ENCODE measurements around the gene FMN1. TPM values are rescaled to one million over a fixed set of nuclear protein-coding genes. Genes with fewer than 3 reads are reported as not detected.

The FMN1 gene
- total RNA-seq, 1 experiment from 2014 or later = 2.4 TPM

GRCh38 chr15:32787949-32788348 is 406.6 kb downstream of the FMN1 start:
- no peak overlapping the region for H3K4me2 ChIP-seq (ENCODE audit: low read length)
- H3F3A ChIP-seq (ENCODE audit: low read length, unreplicated experiment) = no peaks in the 10 kb centered on the region
- no peaks in the 10 kb centered on the region for H3K9me3 ChIP-seq (ENCODE audit: low read length)
- no TSS peak for BruUV-seq (replicated peaks)
- H3K4me3 ChIP-seq (ENCODE audit: low read length) = no peak overlapping the region
- H3K27me3 ChIP-seq (ENCODE audit: low read length) = no peaks in the 10 kb centered on the region
- no peaks in the 10 kb centered on the region for H3K36me3 ChIP-seq (ENCODE audit: low read depth, low read length)
- H3K9me2 ChIP-seq (replicated peaks; ENCODE audit: low read length) = no peaks in the 10 kb centered on the region
- H4K20me1 ChIP-seq (ENCODE audit: low read length) = no peaks in the 10 kb centered on the region
- no peak overlapping the region for H3K9ac ChIP-seq (ENCODE audit: low read length)
- POLR2A ChIA-PET (ENCODE audit: unreplicated experiment) = no interaction called here
- H3K79me2 ChIP-seq (ENCODE audit: low read length) = no peaks in the 10 kb centered on the region
- CTCF ChIA-PET = no interaction called here
- H3K4me1 ChIP-seq (ENCODE audit: insufficient read depth, low read length) = peaks cover 42% of the 10 kb centered on the region
- intact Hi-C loops (cut with micrococcal nuclease) = no loop called here
- DNase-seq (no peak), ATAC-seq (no peak)
- H3K27ac ChIP-seq (ENCODE audit: low read length) = no peak overlapping the region
- TF ChIP-seq CTCF (conservative IDR thresholded peaks at IDR 0.05; ENCODE audit: low read depth, low read length) (no peak), EZH2phosphoT487 (IDR thresholded peaks at IDR 0.05; ENCODE audit: borderline replicate concordance, low read length) (no peak), EZH2 (IDR thresholded peaks at IDR 0.05; ENCODE audit: low read length, unreplicated experiment) (no peak)
- H2AFZ ChIP-seq (ENCODE audit: low read length) = no peak overlapping the region

DNA sequence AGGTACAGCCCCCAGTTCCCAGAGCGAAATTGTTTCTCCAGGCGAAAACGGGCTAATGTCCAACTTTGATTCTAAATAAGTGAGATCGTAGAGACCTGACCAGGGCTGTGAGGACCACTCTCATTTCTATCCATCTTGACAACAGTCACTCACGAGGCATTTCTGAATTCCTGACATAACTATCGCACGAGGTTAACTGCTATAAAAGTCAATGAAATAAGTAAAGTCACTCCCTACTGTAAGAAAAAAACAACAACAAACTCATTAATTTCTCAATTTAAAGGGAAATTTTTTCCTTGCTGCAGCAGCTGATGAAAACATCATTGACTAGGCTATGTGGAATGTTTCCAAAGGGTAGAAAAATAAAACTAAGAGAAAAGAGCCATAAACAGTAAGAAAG is 407.6 kb downstream of the FMN1 start:
- intact Hi-C loops (cut with micrococcal nuclease) = no loop called here
- H3K9me2 ChIP-seq (replicated peaks; ENCODE audit: low read length) = no peaks in the 10 kb centered on the region
- H3K27ac ChIP-seq (ENCODE audit: low read length) = no peak overlapping the region
- H3K9me3 ChIP-seq (ENCODE audit: low read length) = no peaks in the 10 kb centered on the region
- TF ChIP-seq EZH2phosphoT487 (IDR thresholded peaks at IDR 0.05; ENCODE audit: borderline replicate concordance, low read length) = no peak
- no peak for TF ChIP-seq CTCF (conservative IDR thresholded peaks at IDR 0.05; ENCODE audit: low read depth, low read length)
- no peak for TF ChIP-seq EZH2 (IDR thresholded peaks at IDR 0.05; ENCODE audit: low read length, unreplicated experiment)
- H3K4me3 ChIP-seq (ENCODE audit: low read length) = no peak overlapping the region
- no peak overlapping the region for H2AFZ ChIP-seq (ENCODE audit: low read length)
- ChIA-PET POLR2A (ENCODE audit: unreplicated experiment) (no interaction called here), CTCF (no interaction called here)
- H4K20me1 ChIP-seq (ENCODE audit: low read length) = no peaks in the 10 kb centered on the region
- H3K79me2 ChIP-seq (ENCODE audit: low read length) = no peaks in the 10 kb centered on the region
- DNase-seq = no peak
- no peaks in the 10 kb centered on the region for H3F3A ChIP-seq (ENCODE audit: low read length, unreplicated experiment)
- no peaks in the 10 kb centered on the region for H3K27me3 ChIP-seq (ENCODE audit: low read length)
- no peaks in the 10 kb centered on the region for H3K36me3 ChIP-seq (ENCODE audit: low read depth, low read length)
- peaks cover 42% of the 10 kb centered on the region for H3K4me1 ChIP-seq (ENCODE audit: insufficient read depth, low read length)
- no peak for ATAC-seq
- H3K9ac ChIP-seq (ENCODE audit: low read length) = no peak overlapping the region
- BruUV-seq (replicated peaks) = no TSS peak
- no peak overlapping the region for H3K4me2 ChIP-seq (ENCODE audit: low read length)

GRCh38 chr15:32784581-32784980 is 409.9 kb downstream of the FMN1 start:
- Histone ChIP-seq H4K20me1 (ENCODE audit: low read length) (no peaks in the 10 kb centered on the region), H3K9me2 (replicated peaks; ENCODE audit: low read length) (no peaks in the 10 kb centered on the region), H3K79me2 (ENCODE audit: low read length) (no peaks in the 10 kb centered on the region), H3K27me3 (ENCODE audit: low read length) (no peaks in the 10 kb centered on the region), H2AFZ (ENCODE audit: low read length) (no peak overlapping the region), H3K27ac (ENCODE audit: low read length) (no peak overlapping the region), H3K4me1 (ENCODE audit: insufficient read depth, low read length) (peaks cover 29% of the 10 kb centered on the region), H3K9me3 (ENCODE audit: low read length) (no peaks in the 10 kb centered on the region), H3F3A (ENCODE audit: low read length, unreplicated experiment) (no peaks in the 10 kb centered on the region), H3K36me3 (ENCODE audit: low read depth, low read length) (no peaks in the 10 kb centered on the region), H3K4me3 (ENCODE audit: low read length) (no peak overlapping the region), H3K4me2 (ENCODE audit: low read length) (no peak overlapping the region), H3K9ac (ENCODE audit: low read length) (no peak overlapping the region)
- ChIA-PET POLR2A (ENCODE audit: unreplicated experiment) (no interaction called here), CTCF (interaction anchor here (0.6 kb wide), 1 partner anchor 152 kb away, joined by 5 read pairs; no protein-coding TSS in a partner anchor)
- BruUV-seq (replicated peaks) = no TSS peak
- peak; percentile 38 for DNase-seq
- TF ChIP-seq CTCF (conservative IDR thresholded peaks at IDR 0.05; ENCODE audit: low read depth, low read length) (no peak), EZH2 (IDR thresholded peaks at IDR 0.05; ENCODE audit: low read length, unreplicated experiment) (no peak), EZH2phosphoT487 (IDR thresholded peaks at IDR 0.05; ENCODE audit: borderline replicate concordance, low read length) (no peak)
- ATAC-seq = no peak
- intact Hi-C loops (cut with micrococcal nuclease) = no loop called here

All from PC-3 (cell line).